ENCODE data around the gene PCP4.

DNA sequence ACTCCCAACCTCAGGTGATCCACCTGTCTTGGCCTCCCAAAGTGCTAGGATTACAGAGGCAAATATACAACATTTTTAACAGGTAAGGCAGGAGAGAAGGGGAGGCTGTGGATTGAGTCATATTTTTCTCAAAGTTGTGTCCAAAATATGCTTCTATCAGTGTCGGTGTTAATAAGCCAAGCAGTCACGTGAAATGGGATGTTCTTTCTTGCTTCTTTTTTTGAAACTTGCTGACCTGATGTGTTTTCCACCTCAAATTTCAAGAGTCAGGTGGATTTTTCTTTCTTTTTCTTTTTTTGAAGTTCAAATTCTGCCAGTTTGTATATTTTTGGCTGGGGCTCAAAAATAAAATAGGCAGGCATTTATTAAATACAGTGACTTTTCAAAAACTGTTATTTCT is 91.5 kb downstream of the PCP4 start:
- TF ChIP-seq POLR2A (IDR thresholded peaks at IDR 0.05; ENCODE audit: low read length) (no peak), RAD21 (conservative IDR thresholded peaks at IDR 0.05 in 1 of 2, IDR thresholded peaks at IDR 0.05 in 1 of 2) (no peak)
- TF ChIP-seq, protein P1, sequence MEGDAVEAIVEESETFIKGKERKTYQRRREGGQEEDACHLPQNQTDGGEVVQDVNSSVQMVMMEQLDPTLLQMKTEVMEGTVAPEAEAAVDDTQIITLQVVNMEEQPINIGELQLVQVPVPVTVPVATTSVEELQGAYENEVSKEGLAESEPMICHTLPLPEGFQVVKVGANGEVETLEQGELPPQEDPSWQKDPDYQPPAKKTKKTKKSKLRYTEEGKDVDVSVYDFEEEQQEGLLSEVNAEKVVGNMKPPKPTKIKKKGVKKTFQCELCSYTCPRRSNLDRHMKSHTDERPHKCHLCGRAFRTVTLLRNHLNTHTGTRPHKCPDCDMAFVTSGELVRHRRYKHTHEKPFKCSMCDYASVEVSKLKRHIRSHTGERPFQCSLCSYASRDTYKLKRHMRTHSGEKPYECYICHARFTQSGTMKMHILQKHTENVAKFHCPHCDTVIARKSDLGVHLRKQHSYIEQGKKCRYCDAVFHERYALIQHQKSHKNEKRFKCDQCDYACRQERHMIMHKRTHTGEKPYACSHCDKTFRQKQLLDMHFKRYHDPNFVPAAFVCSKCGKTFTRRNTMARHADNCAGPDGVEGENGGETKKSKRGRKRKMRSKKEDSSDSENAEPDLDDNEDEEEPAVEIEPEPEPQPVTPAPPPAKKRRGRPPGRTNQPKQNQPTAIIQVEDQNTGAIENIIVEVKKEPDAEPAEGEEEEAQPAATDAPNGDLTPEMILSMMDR (IDR thresholded peaks at IDR 0.05), result no peak

Measured in A549 (cell line).